Stimulated activated CD4-positive, alpha-beta T cell treated with anti-CD3 and anti-CD28 coated beads, Interleukin-4, amount 100 ng/mL, for 1 hour (primary cell): ENCODE results near the gene ZNF705A.
"Not testable (repeated sequence)": the region's sequence is repeated elsewhere in the genome, so short reads cannot be mapped to it uniquely, and the experiment has no call there.

Experiments used
- DNase-seq: peaks from one replicate; pipeline ENCODE4 v3.0.0-alpha.2; 2020

ZNF705A gene

DNA sequence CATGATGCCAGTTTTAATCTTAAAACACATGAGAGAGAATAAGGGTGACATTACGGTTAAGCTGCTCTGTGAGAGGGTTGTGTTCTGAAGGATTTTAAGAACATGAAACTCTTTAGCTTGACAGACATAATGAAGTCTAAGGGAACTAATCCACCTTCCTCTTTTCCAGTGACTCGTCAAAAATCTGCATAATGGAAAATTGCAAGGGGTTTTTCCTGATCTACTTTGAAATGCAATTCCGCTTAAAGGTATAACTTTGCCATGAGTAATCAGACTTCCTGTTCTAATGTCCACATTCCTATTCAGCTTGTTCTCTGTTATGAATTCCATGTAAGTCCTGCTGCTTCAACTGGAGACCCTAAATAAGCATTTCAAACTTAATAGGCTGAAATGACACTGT is at the start of gene ZNF705A:
Gene ZNF705A (plus strand): TSS at position 171 of the 400 bp plus-strand sequence. CDS start 15,611 bp downstream, outside the sequence.
- no peak for DNase-seq

- DNase-seq = peak; percentile 76
These were observed 47.9 kb upstream of the ZNF705A start for GRCh38 chr12:8108808-8109398.

- DNase-seq = not testable (repeated sequence)
These were observed 43.7 kb upstream of the ZNF705A start for GRCh38 chr12:8113117-8113516.

- DNase-seq = no peak
These were observed 36.6 kb upstream of the ZNF705A start for GRCh38 chr12:8120072-8120713.

DNA sequence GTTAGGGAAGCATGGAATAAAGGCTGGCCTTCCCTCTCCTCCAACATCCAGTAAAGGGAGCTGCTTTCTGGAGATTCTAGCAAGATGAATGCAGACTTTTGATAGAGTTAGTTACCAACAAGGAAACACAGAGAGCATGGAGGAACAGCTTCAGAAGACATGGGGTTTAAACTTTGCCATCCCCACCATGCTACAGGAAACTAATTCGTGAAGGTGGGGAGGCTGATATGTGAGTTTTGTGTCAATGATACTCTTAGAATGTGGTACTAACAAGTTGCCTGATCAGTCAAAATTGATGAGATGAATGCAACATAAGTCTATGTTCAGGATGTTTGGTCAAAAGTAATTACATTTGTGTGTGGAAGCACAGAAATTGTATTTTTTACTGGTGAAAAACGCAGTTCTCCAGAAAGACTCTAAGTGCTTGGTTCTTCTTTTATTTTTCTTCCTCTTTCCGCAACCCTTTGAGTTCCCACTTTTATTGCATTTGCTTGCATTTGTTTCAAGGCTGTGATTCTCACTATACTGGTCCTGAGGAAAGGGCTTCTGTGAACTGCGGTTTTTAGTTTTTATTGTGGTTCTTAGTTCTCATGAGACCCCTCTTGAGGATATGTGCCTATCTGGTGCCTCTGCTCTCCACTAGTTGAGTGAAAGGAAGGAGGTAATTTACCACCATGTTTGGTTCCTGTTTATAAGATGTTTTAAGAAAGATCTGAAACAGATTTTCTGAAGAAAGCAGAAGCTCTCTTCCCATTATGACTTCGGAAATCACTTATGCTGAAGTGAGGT is 33.5 kb upstream of the ZNF705A start, which contains the start of gene CLEC4A:
Gene CLEC4A (plus strand): TSS at position 494 of the 789 bp plus-strand sequence. CDS start 262 bp downstream, at position 756.
- no peak for DNase-seq

- DNase-seq = no peak
These were observed 29.7 kb upstream of the ZNF705A start for GRCh38 chr12:8127138-8127537.

- DNase-seq = not testable (repeated sequence)
These were observed 23.0 kb upstream of the ZNF705A start for GRCh38 chr12:8133636-8134397.

- DNase-seq = not testable (repeated sequence)
These were observed 22.4 kb upstream of the ZNF705A start for GRCh38 chr12:8134398-8134930.

- DNase-seq = not testable (repeated sequence)
These were observed 15.2 kb upstream of the ZNF705A start for GRCh38 chr12:8141647-8142046.

DNA sequence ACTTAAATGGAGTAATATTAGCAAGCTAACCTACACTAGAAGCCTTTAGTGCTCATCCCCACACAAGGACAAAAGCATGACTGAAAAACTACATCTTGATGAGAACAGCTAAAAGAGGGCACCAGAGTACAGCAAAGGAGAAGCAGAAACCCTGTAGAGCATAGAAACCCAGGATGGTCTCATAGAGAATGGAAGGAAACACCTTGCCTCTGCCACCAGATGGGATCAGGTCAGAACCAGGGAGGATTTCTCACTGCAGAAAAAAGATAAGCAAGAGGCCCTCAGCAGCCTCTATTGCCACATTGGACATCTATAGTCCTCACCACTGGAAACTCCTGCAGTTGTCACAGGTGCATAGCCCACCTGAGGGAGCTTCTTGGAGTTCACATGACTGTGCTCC is 13.6 kb upstream of the ZNF705A start:
- DNase-seq = no peak

DNA sequence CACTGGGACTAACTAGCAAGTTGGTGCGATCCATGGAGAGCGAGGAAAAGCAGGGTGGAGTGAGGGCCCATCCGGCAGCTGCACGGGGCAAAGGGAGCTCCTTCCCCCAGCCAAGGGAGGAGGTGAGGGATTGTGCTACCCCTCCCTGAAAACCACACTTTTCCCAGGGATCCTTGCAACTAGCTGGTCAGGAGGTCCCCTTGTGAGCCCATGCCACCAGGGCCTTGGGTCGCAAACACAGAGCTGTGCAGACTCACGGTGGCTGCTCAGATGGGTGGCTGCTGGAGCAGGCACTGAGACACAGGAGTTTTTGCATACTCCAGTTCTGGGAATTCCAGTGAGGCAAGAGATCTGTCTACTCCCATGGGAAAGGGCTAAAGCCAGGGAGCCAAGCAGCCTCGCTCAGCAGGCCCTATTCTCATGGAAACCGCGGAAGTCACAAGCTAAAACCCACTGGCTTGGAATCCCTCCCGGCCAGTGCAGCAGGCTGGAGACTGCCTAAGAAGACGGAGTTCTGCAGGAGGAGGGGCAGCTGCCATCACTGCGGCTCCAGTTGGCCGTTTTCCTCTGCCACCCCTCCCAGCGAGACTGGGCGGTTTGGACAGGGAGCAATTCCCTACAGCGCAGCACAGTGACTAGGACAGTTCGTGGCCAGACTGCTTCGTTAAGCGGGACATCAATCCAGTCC is 10.9 kb upstream of the ZNF705A start:
- no peak for DNase-seq

GRCh38 chr12:8146442-8146771 is 10.4 kb upstream of the ZNF705A start:
- no peak for DNase-seq

- DNase-seq = no peak
These were observed 2.3 kb upstream of the ZNF705A start for GRCh38 chr12:8154526-8154925.

GRCh38 chr12:8156416-8156815 is 399 bp upstream of the ZNF705A start:
- no peak for DNase-seq

DNA sequence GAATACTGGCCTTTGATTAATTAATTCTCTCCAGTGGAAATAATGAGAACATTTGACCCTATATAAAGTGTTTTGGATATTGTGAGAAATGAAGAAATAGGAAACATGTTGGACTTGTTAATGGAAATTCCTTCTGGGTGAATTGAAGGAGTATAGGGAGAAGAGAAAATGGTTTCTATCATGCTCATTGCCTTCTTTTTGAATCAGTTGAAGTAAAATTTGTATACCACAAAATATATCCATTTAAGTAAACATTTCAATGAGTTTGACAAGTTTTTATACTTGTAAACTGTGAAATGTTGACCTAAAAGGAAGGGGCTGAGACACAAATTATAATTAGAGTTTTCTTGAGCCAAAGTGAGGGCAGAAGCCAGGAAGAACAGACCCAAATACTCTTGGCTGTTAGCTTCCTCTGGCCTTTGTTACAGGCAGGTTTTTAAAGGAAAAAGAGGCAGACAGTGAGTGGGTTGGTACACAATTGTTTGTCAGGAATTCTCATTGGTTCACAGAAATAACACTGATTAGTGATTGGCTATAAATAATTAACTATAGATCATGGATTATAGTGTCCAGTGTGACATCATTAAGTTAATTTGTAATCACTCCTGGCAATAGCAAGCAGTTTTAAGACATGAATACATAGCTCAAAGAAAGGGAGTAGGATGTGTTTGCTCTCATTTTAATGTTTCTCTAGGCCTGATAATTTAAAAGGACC is 826 bp downstream of the ZNF705A start:
- no peak for DNase-seq

DNA sequence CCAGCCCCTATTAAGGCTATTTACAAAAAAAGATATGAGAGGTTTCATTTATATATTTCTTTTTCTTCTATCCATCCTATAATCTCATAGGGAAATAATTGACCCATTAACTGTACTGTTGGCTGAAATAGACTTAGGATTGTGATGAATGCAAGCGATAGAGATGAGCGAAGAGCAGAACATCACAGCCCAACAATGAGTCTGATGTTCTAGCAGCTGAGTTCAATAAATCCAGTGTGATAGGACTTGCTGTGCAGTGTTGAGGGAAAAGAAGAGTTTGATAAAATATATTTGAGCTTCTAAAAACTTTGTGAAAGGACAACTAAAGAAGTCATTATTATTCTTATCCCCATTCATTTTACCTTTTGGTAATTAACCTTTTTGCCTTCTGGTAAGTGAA is 16.1 kb downstream of the ZNF705A start:
- DNase-seq = not testable (repeated sequence)

DNA sequence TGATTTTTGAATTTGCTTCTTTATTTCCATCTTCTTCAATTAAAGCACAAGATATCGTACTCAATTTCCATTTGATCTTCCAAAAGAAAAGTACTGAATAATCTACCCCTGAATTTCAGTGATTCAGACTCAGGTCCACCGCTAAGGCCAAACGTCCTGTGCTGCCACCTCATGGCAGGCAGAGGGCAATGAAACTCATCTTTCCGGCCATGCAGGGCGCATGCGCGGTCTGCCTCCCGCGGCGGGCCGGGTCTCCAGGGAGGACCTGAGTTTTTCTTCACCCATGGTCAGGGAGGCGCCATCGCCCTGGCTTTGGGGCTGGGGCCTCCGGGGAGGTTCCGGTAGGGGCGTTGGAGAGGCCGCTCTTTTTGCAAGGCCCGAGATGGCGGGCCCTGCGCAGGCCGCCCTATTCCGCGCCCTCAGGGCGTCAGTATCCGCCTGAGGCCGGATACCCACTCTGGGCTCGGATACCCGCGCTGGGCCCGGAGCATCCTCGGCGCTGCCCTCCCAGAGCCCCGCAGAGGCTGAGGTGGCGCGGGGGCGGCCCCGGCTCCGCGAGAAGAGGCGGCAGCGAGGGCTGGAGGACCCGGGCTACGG is 23.3 kb downstream of the ZNF705A start:
- peak; percentile 62 for DNase-seq

DNA sequence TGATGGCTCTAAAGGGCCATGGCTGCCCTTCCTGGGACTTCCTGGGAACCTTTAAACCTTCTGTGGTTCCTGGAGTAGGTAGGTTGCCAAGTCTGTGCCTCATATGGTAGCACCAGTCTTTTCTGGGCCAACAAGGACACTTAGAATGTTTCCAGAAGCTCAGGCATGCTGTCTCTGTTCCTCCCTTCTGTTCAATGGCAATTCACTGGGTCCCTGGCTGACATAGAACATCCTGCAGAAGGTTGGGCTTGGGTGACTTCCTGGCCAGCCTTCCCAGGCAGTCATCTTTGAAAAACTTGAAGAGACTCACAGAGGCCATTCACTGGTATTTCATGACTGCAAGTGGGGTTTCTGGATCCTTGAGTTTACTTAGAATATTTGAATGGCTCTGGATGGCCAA is 24.5 kb downstream of the ZNF705A start:
- not testable (repeated sequence) for DNase-seq

DNA sequence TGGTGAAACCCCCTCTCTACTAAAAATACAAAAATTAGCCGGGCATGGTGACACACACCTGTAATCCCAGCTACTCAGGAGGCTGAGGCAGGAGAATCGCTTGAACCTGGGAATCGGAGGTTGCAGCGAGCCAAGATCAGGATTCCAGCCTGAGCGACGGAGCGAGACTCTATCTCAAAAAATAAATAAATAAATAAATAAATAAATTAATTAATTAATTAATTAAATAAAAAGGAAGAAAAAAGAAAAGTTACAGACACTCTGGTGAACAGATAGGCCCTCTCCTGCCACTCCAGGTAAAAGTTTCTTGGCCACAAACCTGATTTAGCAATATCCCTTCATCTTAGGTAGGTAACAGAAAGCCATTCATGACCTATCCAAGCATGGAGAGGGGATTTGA is 26.1 kb downstream of the ZNF705A start:
- DNase-seq = not testable (repeated sequence)

DNA sequence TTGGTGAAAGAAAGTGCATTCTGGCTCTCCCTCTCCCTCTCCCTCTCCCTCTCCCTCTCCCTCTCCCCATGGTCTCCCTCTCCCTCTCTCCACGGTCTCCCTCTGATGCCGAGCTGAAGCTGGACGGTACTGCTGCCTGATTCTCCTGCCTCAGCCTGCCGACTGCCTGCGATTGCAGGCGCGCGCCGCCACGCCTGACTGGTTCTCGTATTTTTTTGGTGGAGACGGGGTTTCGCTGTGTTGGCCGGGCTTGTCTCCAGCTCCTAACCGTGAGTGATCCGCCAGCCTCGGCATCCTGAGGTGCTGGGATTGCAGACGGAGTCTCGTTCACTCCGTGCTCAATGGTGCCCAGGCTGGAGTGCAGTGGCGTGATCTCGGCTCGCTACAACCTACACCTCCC is 26.5 kb downstream of the ZNF705A start:
- not testable (repeated sequence) for DNase-seq

DNA sequence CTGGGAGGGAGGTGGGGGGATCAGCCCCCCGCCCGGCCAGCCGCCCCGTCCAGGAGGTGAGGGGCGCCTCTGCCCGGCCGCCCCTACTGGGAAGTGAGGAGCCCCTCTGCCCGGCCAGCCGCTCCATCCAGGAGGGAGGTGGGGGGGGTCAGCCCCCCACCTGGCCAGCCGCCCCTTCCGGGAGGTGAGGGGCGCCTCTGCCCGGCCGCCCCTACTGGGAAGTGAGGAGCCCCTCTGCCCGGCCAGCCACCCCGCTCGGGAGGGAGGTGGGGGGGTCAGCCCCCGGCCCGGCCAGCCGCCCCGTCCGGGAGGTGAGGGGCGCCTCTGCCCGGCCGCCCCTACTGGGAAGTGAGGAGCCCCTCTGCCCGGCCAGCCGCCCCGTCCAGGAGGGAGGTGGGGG is 27.4 kb downstream of the ZNF705A start:
- DNase-seq = not testable (repeated sequence)
